HepG2 (cell line): Measurements from ENCODE around the gene CSNK2A1. TPM values are rescaled to one million over a fixed set of nuclear protein-coding genes. Genes with fewer than 3 reads are reported as not detected.
A peak's percentile ranks its signal among the peaks of the same experiment; 100 is the strongest.

ENCODE experiments used
- BRD4 ChIP-seq: sonication (generic); formaldehyde crosslinking; IDR thresholded peaks from 2 replicates; pipeline ENCODE4 v1.4.0; 2020; ENCODE audit warnings: missing genetic modification reagents
- EEA1 ChIP-seq: sonication (generic); formaldehyde crosslinking; IDR thresholded peaks from 2 replicates; pipeline ENCODE4 v1.5.1; 2020; ENCODE audit warnings: mild to moderate bottlenecking, missing genetic modification reagents, borderline replicate concordance
- FOXK1 ChIP-seq: sonication (generic); formaldehyde crosslinking; IDR thresholded peaks from 2 replicates; pipeline ENCODE4 v1.4.0; 2020; ENCODE audit warnings: low read depth, missing genetic modification reagents, borderline replicate concordance
- GTF2F1 ChIP-seq: fragments of 150-350 bp; IDR thresholded peaks from 2 replicates; pipeline ENCODE4 v1.6.1; 2014; ENCODE audit warnings: low read length
- MED1 ChIP-seq: sonication (generic); formaldehyde crosslinking; IDR thresholded peaks from 2 replicates; pipeline ENCODE4 v1.4.0; 2020; ENCODE audit warnings: missing genetic modification reagents
- NFE2 ChIP-seq: sonication (generic); formaldehyde crosslinking; IDR thresholded peaks from 2 replicates; pipeline ENCODE4 v1.4.0; 2020; ENCODE audit warnings: missing genetic modification reagents
- PAWR ChIP-seq: sonication (generic); formaldehyde crosslinking; IDR thresholded peaks from 2 replicates; pipeline ENCODE4 v1.4.0; 2020; ENCODE audit warnings: missing genetic modification reagents, mild to moderate bottlenecking, borderline replicate concordance
- RXRA ChIP-seq: sonication (generic); formaldehyde crosslinking; IDR thresholded peaks from 2 replicates; pipeline ENCODE4 v1.5.1; 2020; ENCODE audit warnings: missing genetic modification reagents
- SATB2 ChIP-seq: sonication (generic); formaldehyde crosslinking; IDR thresholded peaks from 2 replicates; pipeline ENCODE4 v1.5.0; 2020; ENCODE audit warnings: missing genetic modification reagents
- SRSF4 ChIP-seq: fragments of 200-400 bp; formaldehyde crosslinking; IDR thresholded peaks from one replicate; pipeline ENCODE4 v1.6.1; 2018; ENCODE audit warnings: mild to moderate bottlenecking, low read depth, low read length, moderate library complexity; ENCODE audit not compliant: poor library complexity, severe bottlenecking
- SSRP1 ChIP-seq: IDR thresholded peaks from 2 replicates; pipeline ENCODE4 v1.6.1; 2016; ENCODE audit warnings: control low read depth
- STAG1 ChIP-seq: sonication (generic); formaldehyde crosslinking; IDR thresholded peaks from 2 replicates; pipeline ENCODE4 v1.4.0; 2020; ENCODE audit warnings: missing genetic modification reagents
- ZBTB7A ChIP-seq: sonication (generic); formaldehyde crosslinking; IDR thresholded peaks from 2 replicates; pipeline ENCODE4 v1.8.0; 2022; ENCODE audit warnings: mild to moderate bottlenecking, missing genetic modification reagents
- ZNF10 ChIP-seq: sonication (generic); formaldehyde crosslinking; IDR thresholded peaks from 2 replicates; pipeline ENCODE4 v1.4.0; 2020; ENCODE audit warnings: mild to moderate bottlenecking, low read depth, missing genetic modification reagents, borderline replicate concordance
- ZNF432 ChIP-seq: sonication (generic); formaldehyde crosslinking; IDR thresholded peaks from 2 replicates; pipeline ENCODE4 v1.5.0; 2020; ENCODE audit warnings: missing genetic modification reagents, mild to moderate bottlenecking, borderline replicate concordance
- ZNF503 ChIP-seq: sonication (generic); formaldehyde crosslinking; IDR thresholded peaks from 2 replicates; pipeline ENCODE4 v1.4.0; 2020; ENCODE audit warnings: missing genetic modification reagents
- ZNF510 ChIP-seq: sonication (generic); formaldehyde crosslinking; IDR thresholded peaks from 2 replicates; pipeline ENCODE4 v1.4.0; 2020; ENCODE audit warnings: low read depth, mild to moderate bottlenecking, missing genetic modification reagents
- ZNF816 ChIP-seq: sonication (generic); formaldehyde crosslinking; IDR thresholded peaks from 2 replicates; pipeline ENCODE4 v1.8.0; 2022; ENCODE audit warnings: missing genetic modification reagents, mild to moderate bottlenecking, borderline replicate concordance
- polyA plus RNA-seq, 8 experiments: library from polyadenylated mRNA; depleted of rRNA in 3 of 8; stranded (reverse) in 7 of 8; unstranded in 1 of 8; fragments of >200 nt; fragmentation: Illumina TruSeq in 4 of 8; extraction: Trizol in 4 of 8; gene quantifications; 2 replicates each; pipeline versions ENCODE4 v1.2.1 to v1.2.3, GENCODE V29; 2011 to 2016; ENCODE audit warnings: low read depth in 4 of 8, missing spikeins in 1 of 8, mixed read lengths in 1 of 8; ENCODE audit not compliant: insufficient read depth in 1 of 8
- total RNA-seq, 5 experiments: library from RNA; depleted of rRNA; stranded (reverse); fragments of >200 nt; fragmentation: Illumina TruSeq; extraction: Trizol; gene quantifications; 2 replicates each; pipeline ENCODE4 v1.2.3, GENCODE V29; 2016; ENCODE audit warnings: low read depth in 1 of 5
- TF ChIP-seq, protein P1 (sequence below): IDR thresholded peaks from 2 replicates; pipeline ENCODE4 v1.6.1; 2016; ENCODE audit warnings: mild to moderate bottlenecking
- TF ChIP-seq, protein P2 (sequence below): sonication (generic); formaldehyde crosslinking; IDR thresholded peaks from 2 replicates; pipeline ENCODE4 v1.4.0; 2020; ENCODE audit warnings: missing genetic modification reagents

The CSNK2A1 gene
- total and polyA plus RNA-seq, 2 of the 13 experiments (the other 11 are each of a cell fraction or from before 2014, with no cell fraction given): 153 to 231 TPM

GRCh38 chr20:543369-544152, at the start of gene CSNK2A1 (continued):
- peak; percentile 28 for TF ChIP-seq STAG1 (CRISPR knock-in tag)
- no peak for TF ChIP-seq NFE2 (CRISPR knock-in tag)
- TF ChIP-seq, protein P1, sequence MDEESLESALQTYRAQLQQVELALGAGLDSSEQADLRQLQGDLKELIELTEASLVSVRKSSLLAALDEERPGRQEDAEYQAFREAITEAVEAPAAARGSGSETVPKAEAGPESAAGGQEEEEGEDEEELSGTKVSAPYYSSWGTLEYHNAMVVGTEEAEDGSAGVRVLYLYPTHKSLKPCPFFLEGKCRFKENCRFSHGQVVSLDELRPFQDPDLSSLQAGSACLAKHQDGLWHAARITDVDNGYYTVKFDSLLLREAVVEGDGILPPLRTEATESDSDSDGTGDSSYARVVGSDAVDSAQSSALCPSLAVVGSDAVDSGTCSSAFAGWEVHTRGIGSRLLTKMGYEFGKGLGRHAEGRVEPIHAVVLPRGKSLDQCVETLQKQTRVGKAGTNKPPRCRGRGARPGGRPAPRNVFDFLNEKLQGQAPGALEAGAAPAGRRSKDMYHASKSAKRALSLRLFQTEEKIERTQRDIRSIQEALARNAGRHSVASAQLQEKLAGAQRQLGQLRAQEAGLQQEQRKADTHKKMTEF (CRISPR knock-in tag): peak; percentile 96
- TF ChIP-seq EEA1 (CRISPR knock-in tag): peak; percentile 84; the same call in 1 of the 2 replicates
- TF ChIP-seq ZNF10 (CRISPR knock-in tag): no peak
- TF ChIP-seq RXRA: peak; percentile 82
- peak; percentile 98 for TF ChIP-seq ZNF510
- no peak for TF ChIP-seq ZNF432 (CRISPR knock-in tag)
- TF ChIP-seq PAWR (CRISPR knock-in tag): no peak
- peak; percentile 24; the same call in 1 of the 2 replicates for TF ChIP-seq SATB2 (CRISPR knock-in tag)
- TF ChIP-seq FOXK1 (CRISPR knock-in tag): peak; percentile 83
- TF ChIP-seq ZBTB7A (CRISPR knock-in tag): no peak; the same call in 1 of the 2 replicates
- TF ChIP-seq SRSF4: no peak
- TF ChIP-seq BRD4 (CRISPR knock-in tag): peak; percentile 89; the same call in 1 of the 2 replicates
- TF ChIP-seq MED1 (CRISPR knock-in tag): peak; percentile 77
- TF ChIP-seq SSRP1 (CRISPR knock-in tag): no peak
- no peak for TF ChIP-seq ZNF816 (CRISPR knock-in tag)
- TF ChIP-seq, protein P2, sequence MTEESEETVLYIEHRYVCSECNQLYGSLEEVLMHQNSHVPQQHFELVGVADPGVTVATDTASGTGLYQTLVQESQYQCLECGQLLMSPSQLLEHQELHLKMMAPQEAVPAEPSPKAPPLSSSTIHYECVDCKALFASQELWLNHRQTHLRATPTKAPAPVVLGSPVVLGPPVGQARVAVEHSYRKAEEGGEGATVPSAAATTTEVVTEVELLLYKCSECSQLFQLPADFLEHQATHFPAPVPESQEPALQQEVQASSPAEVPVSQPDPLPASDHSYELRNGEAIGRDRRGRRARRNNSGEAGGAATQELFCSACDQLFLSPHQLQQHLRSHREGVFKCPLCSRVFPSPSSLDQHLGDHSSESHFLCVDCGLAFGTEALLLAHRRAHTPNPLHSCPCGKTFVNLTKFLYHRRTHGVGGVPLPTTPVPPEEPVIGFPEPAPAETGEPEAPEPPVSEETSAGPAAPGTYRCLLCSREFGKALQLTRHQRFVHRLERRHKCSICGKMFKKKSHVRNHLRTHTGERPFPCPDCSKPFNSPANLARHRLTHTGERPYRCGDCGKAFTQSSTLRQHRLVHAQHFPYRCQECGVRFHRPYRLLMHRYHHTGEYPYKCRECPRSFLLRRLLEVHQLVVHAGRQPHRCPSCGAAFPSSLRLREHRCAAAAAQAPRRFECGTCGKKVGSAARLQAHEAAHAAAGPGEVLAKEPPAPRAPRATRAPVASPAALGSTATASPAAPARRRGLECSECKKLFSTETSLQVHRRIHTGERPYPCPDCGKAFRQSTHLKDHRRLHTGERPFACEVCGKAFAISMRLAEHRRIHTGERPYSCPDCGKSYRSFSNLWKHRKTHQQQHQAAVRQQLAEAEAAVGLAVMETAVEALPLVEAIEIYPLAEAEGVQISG (CRISPR knock-in tag): peak; percentile 95
- peak; percentile 69; the same call in 1 of the 2 replicates for TF ChIP-seq GTF2F1
- TF ChIP-seq ZNF503: peak; percentile 46
